Stomach (tissue), 9 donors: Measurements from ENCODE around the gene ACO2. TPM values are rescaled to one million over a fixed set of nuclear protein-coding genes. Genes with fewer than 3 reads are reported as not detected.
"Not testable (repeated sequence)": the region's sequence is repeated elsewhere in the genome, so short reads cannot be mapped to it uniquely, and the experiment has no call there.

Experiments used
- DNase-seq, 2 donors: peaks; one replicate each; pipeline versions ENCODE4 v3.0.0 to v3.0.0-alpha.2; 2013 to 2019
- H3K27ac ChIP-seq, 5 donors: fragments of 200-600 bp in 4 of 5; sonication (generic) in 4 of 5; one replicate each; pipeline ENCODE4 v1.5.1; 2013 to 2019; ENCODE audit warnings: mild to moderate bottlenecking in 1 of 5, moderate library complexity in 1 of 5
- H3K27me3 ChIP-seq, 3 donors: fragments of 200-600 bp; sonication (generic); one replicate each; pipeline ENCODE4 v1.5.1; 2017 to 2019; ENCODE audit warnings: mixed run types in 1 of 3
- H3K36me3 ChIP-seq, 4 donors: fragments of 200-600 bp; sonication (generic); 1 replicate in 3 of 4; 2 replicates in 1 of 4; pipeline ENCODE4 v1.5.1; 2016 to 2019
- H3K4me1 ChIP-seq, 4 donors: fragments of 200-600 bp; sonication (generic); one replicate each; pipeline ENCODE4 v1.5.1; 2016 to 2019
- H3K4me3 ChIP-seq, 4 donors: fragments of 200-600 bp; sonication (generic) in 3 of 4; one replicate each; pipeline ENCODE4 v1.5.1; 2016 to 2019; ENCODE audit warnings: mild to moderate bottlenecking in 1 of 4
- H3K9me3 ChIP-seq, 4 donors: fragments of 200-600 bp; sonication (generic); one replicate each; pipeline ENCODE4 v1.5.1; 2016 to 2019
- CTCF ChIP-seq, 7 experiments: fragments of 450-650 bp in 4 of 7; fragments of 200-600 bp in 3 of 7; sonication (generic) in 3 of 7; IDR thresholded peaks; one replicate each; pipeline ENCODE4 v1.5.1; 2016 to 2019; ENCODE audit warnings: antibody characterized with exemption in 7 of 7, control low read depth in 2 of 7, mild to moderate bottlenecking in 1 of 7
- EP300 ChIP-seq: sonication (generic); formaldehyde crosslinking; IDR thresholded peaks from one replicate; pipeline ENCODE4 v1.6.1; 2017; ENCODE audit warnings: antibody characterized with exemption
- POLR2A ChIP-seq, 4 donors: fragments of 450-650 bp; IDR thresholded peaks; one replicate each; pipeline ENCODE4 v1.6.1; 2016; ENCODE audit warnings: antibody characterized with exemption in 4 of 4, control low read depth in 2 of 4, mild to moderate bottlenecking in 1 of 4, moderate library complexity in 1 of 4
- POLR2AphosphoS5 ChIP-seq, 3 donors: sonication (generic); formaldehyde crosslinking; IDR thresholded peaks; one replicate each; pipeline ENCODE4 v1.6.1; 2016; ENCODE audit warnings: antibody characterized with exemption in 3 of 3
- WGBS, 5 donors: extraction: QIAGEN DNeasy Blood & Tissue Kit in 3 of 5; methylation state at CpG; one replicate each; pipeline versions ENCODE4 v1.1.5 to v1.1.7; 2013 to 2018; 5-methylcytosine and 5-hydroxymethylcytosine counted together
- intact Hi-C: fragments of 100-400 bp; cut with DNase I; formaldehyde crosslinking; loops from one replicate; pipeline ENCODE4 v1.15.1; 2023; ENCODE audit warnings: low total_unique reads
- polyA plus RNA-seq, 3 donors: library from polyadenylated mRNA; stranded (reverse); fragments of 200-250 nt; gene quantifications; one replicate each; pipeline ENCODE4 v1.2.3, GENCODE V29; 2013
- total RNA-seq, 5 donors: library from RNA; depleted of rRNA; stranded (reverse); fragments of >200 nt; gene quantifications; one replicate each; pipeline versions ENCODE4 v1.1.0 to v1.2.3, GENCODE V29; 2014 to 2016
- donor health status: healthy with polysubstance abuse.
- donor health status: Bipolar disorder and iron deficiency.
- donor health status: healthy.

The ACO2 gene
- total and polyA plus RNA-seq, 8 donors, result 46.6 to 238 (median 90.1) TPM

- intact Hi-C loops, result no loop called here
- DNase-seq, result no peak
- Histone ChIP-seq H3K27ac (no peak overlapping the region), H3K4me3 (no peak overlapping the region), H3K9me3 (no peaks in the 10 kb centered on the region), H3K27me3 (no peaks in the 10 kb centered on the region), H3K36me3 (peaks cover 13 to 23% (median 23%) of the 10 kb centered on the region in 4 donors), H3K4me1 (peaks cover 0 to 15% (median 7%) of the 10 kb centered on the region in 4 donors)
- no peak for TF ChIP-seq POLR2A (IDR thresholded peaks at IDR 0.05)
- no peak for TF ChIP-seq CTCF (IDR thresholded peaks at IDR 0.05)
- no peak for TF ChIP-seq EP300
- TF ChIP-seq POLR2AphosphoS5 (IDR thresholded peaks at IDR 0.05), result no peak
- WGBS, 5 donors, result 91 to 97% (median 95%) methylated on average over 8 to 14 of the region's 14 CpGs
These were observed 102.9 kb downstream of the ACO2 start for GRCh38 chr22:41571786-41572185.

- DNase-seq, H3K4me1 ChIP-seq, intact Hi-C loops, H3K27me3 ChIP-seq, H3K9me3 ChIP-seq, H3K27ac ChIP-seq, H3K4me3 ChIP-seq: not testable (repeated sequence)
- H3K36me3 ChIP-seq, result peaks cover 13 to 29% (median 28%) of the 10 kb centered on the region in 4 donors
- 88 to 94% (median 93%) methylated on average over 3 of the region's 3 CpGs for WGBS, 5 donors
These were observed 103.4 kb downstream of the ACO2 start for GRCh38 chr22:41572305-41572704.

- 86 to 91% (median 89%) methylated on average over 11 of the region's 11 CpGs for WGBS, 5 donors
- no peak for DNase-seq
- Histone ChIP-seq H3K27ac (no peak overlapping the region), H3K4me1 (peaks cover 0 to 9% (median 7%) of the 10 kb centered on the region in 4 donors), H3K27me3 (no peaks in the 10 kb centered on the region), H3K36me3 (peaks cover 14 to 42% (median 42%) of the 10 kb centered on the region in 4 donors), H3K9me3 (no peaks in the 10 kb centered on the region), H3K4me3 (no peak overlapping the region)
- intact Hi-C loops, result no loop called here
- no peak for TF ChIP-seq POLR2A (IDR thresholded peaks at IDR 0.05)
- no peak for TF ChIP-seq CTCF (IDR thresholded peaks at IDR 0.05)
- TF ChIP-seq EP300, result no peak
- no peak for TF ChIP-seq POLR2AphosphoS5 (IDR thresholded peaks at IDR 0.05)
These were observed 104.8 kb downstream of the ACO2 start for GRCh38 chr22:41573677-41574076.

GRCh38 chr22:41574847-41575381, 106.0 kb downstream of the ACO2 start:
- TF ChIP-seq POLR2A (IDR thresholded peaks at IDR 0.05), result no peak
- no peak for TF ChIP-seq EP300
- TF ChIP-seq POLR2AphosphoS5 (IDR thresholded peaks at IDR 0.05), result no peak
- no peak for TF ChIP-seq CTCF (IDR thresholded peaks at IDR 0.05)
- DNase-seq, result peak; percentile 49 to 73
- H3K36me3 ChIP-seq, result peaks cover 26 to 55% (median 54%) of the 10 kb centered on the region in 4 donors
- no peaks in the 10 kb centered on the region for H3K9me3 ChIP-seq
- H3K27ac ChIP-seq, result peak overlapping the region in 3 of 5 donors; percentile 2 to 38 (median 21)
- H3K4me1 ChIP-seq, result peaks cover 0 to 17% (median 7%) of the 10 kb centered on the region in 4 donors
- 56 to 75% (median 72%) methylated on average over 21 to 26 of the region's 26 CpGs for WGBS, 5 donors
- H3K4me3 ChIP-seq, result no peak overlapping the region
- intact Hi-C loops, result no loop called here
- no peaks in the 10 kb centered on the region for H3K27me3 ChIP-seq

GRCh38 chr22:41575533-41575932, 106.6 kb downstream of the ACO2 start:
- 90 to 98% (median 91%) methylated on average over 6 to 15 of the region's 15 CpGs; no CpG with 5 or more reads in 1 of the 5 donors for WGBS, 5 donors
- H3K4me1 ChIP-seq, result peaks cover 0 to 18% (median 7%) of the 10 kb centered on the region in 4 donors
- no peaks in the 10 kb centered on the region for H3K9me3 ChIP-seq
- H3K27ac ChIP-seq, result peak overlapping the region in 3 of 5 donors; percentile 2 to 38 (median 21)
- no peak overlapping the region for H3K4me3 ChIP-seq
- DNase-seq, result no peak
- no peak for TF ChIP-seq CTCF (IDR thresholded peaks at IDR 0.05)
- H3K27me3 ChIP-seq, result no peaks in the 10 kb centered on the region
- intact Hi-C loops, result no loop called here
- peaks cover 32 to 61% (median 60%) of the 10 kb centered on the region in 4 donors for H3K36me3 ChIP-seq
